CD1c-positive myeloid dendritic cell (primary cell): ENCODE results near the gene PGS1.
A peak's percentile ranks its signal among the peaks of the same experiment; 100 is the strongest.

Experiments used
- DNase-seq: peaks from one replicate; pipeline ENCODE4 v3.0.0-alpha.2; 2016; ENCODE audit errors: extremely low spot score

The PGS1 gene

GRCh38 chr17:78346605-78347250, 31.7 kb upstream of the PGS1 start:
- no peak for DNase-seq

- DNase-seq: no peak
Measured at GRCh38 chr17:78347453-78347852, 31.0 kb upstream of the PGS1 start.

GRCh38 chr17:78348055-78348770, 30.2 kb upstream of the PGS1 start:
- no peak for DNase-seq

- DNase-seq: peak; percentile 73
Measured at GRCh38 chr17:78349891-78350642, 28.4 kb upstream of the PGS1 start.

GRCh38 chr17:78351449-78352006, 26.9 kb upstream of the PGS1 start:
- DNase-seq: peak; percentile 88

- DNase-seq: peak; percentile 61
Measured at GRCh38 chr17:78353834-78354233, 24.6 kb upstream of the PGS1 start.

- DNase-seq: no peak
Measured at GRCh38 chr17:78355045-78355641, 23.3 kb upstream of the PGS1 start.

GRCh38 chr17:78355701-78356100, 22.7 kb upstream of the PGS1 start:
- DNase-seq: no peak

GRCh38 chr17:78356101-78356713, 22.2 kb upstream of the PGS1 start:
- peak; percentile 96 for DNase-seq

- DNase-seq: peak; percentile 26
Measured at GRCh38 chr17:78357177-78357586, 21.3 kb upstream of the PGS1 start.

GRCh38 chr17:78357672-78358537, 20.5 kb upstream of the PGS1 start:
- DNase-seq: peak; percentile 34

- DNase-seq: no peak
Measured at GRCh38 chr17:78358538-78359320, 19.7 kb upstream of the PGS1 start.

- DNase-seq: peak; percentile 53
Measured at GRCh38 chr17:78359321-78359996, 19.0 kb upstream of the PGS1 start.

- peak; percentile 98 for DNase-seq
Measured at GRCh38 chr17:78359997-78360370, 18.5 kb upstream of the PGS1 start, which contains the start of gene SOCS3. TSS of gene SOCS3 (minus strand) at chr17:78360077. CDS start at chr17:78359095, 982 bp downstream.

- DNase-seq: peak; percentile 90
Measured at GRCh38 chr17:78360371-78361224, 17.9 kb upstream of the PGS1 start.

- DNase-seq: no peak
Measured at GRCh38 chr17:78361225-78361701, 17.2 kb upstream of the PGS1 start.

- no peak for DNase-seq
Measured at GRCh38 chr17:78362232-78362631, 16.2 kb upstream of the PGS1 start.

- no peak for DNase-seq
Measured at GRCh38 chr17:78362671-78363070, 15.8 kb upstream of the PGS1 start.
